Brain microvascular endothelial cell (primary cell): Measurements from ENCODE around the gene PARD3.

Experiments
- DNase-seq: peaks from one replicate; pipeline ENCODE4 v3.0.0-alpha.2; 2020
- H3K27ac ChIP-seq: fragments of 250-450 bp; sonication (Bioruptor Pico); 2 replicates; pipeline ENCODE4 v1.5.1; 2020; ENCODE audit warnings: mild to moderate bottlenecking, moderate library complexity
- H3K27me3 ChIP-seq: fragments of 250-450 bp; sonication (Bioruptor Pico); replicated peaks from 2 replicates; pipeline ENCODE4 v1.5.1; 2020; ENCODE audit warnings: mild to moderate bottlenecking
- H3K36me3 ChIP-seq: fragments of 250-450 bp; sonication (Bioruptor Pico); replicated peaks from 2 replicates; pipeline ENCODE4 v1.5.1; 2020; ENCODE audit warnings: mild to moderate bottlenecking
- H3K4me3 ChIP-seq: 2 replicates; pipeline ENCODE4 v1.5.1; 2011; ENCODE audit warnings: low read depth, mild to moderate bottlenecking, control low read depth, low read length, moderate library complexity
- in situ Hi-C: cut with HindIII; loops from 2 replicates; pipeline ENCODE4 v1.10.0; 2017; ENCODE audit warnings: low sequenced_read_pairs, low pct_ligation_motif_present
- TF ChIP-seq, protein P1 (sequence below): IDR thresholded peaks from 2 replicates; pipeline ENCODE4 v1.5.1; 2011; ENCODE audit warnings: low read depth, mild to moderate bottlenecking, moderate library complexity, low read length, control low read depth, inconsistent platforms; ENCODE audit errors: missing control alignments

PARD3 gene

DNA sequence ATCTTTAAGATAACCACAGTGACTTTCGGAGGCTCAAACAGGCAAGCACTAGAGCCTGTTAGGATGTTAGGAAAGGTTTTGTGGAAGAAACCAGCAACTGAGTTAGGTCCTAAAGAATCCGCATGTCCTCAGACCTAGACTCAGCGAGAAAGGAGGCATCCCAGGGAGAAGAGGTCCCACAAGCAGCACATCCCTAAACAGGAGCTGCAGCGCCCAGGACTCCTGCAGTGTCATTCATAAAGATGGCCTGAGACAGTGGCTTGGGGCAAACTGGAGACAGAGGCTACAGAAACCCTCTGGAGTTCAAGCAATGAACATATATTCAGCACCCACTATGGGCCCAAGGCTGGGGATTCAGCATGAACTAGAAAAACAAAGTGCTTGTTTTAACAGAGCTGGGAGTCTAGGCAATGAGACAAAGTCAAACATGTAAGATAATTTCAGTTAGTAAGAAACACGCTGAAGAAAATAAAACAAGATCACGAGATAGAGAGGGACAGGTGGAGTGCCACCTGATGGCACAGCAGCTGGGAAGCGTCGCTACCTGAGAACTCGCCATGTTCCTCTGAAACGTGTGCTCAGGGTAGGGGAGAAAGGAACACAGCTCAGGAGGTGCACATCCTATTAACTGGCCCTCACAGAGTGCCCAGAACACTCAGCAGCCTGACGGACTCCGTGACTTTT lies 48.1 kb downstream of the PARD3 start:
- TF ChIP-seq, protein P1, sequence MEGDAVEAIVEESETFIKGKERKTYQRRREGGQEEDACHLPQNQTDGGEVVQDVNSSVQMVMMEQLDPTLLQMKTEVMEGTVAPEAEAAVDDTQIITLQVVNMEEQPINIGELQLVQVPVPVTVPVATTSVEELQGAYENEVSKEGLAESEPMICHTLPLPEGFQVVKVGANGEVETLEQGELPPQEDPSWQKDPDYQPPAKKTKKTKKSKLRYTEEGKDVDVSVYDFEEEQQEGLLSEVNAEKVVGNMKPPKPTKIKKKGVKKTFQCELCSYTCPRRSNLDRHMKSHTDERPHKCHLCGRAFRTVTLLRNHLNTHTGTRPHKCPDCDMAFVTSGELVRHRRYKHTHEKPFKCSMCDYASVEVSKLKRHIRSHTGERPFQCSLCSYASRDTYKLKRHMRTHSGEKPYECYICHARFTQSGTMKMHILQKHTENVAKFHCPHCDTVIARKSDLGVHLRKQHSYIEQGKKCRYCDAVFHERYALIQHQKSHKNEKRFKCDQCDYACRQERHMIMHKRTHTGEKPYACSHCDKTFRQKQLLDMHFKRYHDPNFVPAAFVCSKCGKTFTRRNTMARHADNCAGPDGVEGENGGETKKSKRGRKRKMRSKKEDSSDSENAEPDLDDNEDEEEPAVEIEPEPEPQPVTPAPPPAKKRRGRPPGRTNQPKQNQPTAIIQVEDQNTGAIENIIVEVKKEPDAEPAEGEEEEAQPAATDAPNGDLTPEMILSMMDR, result no peak
- H3K4me3 ChIP-seq, result no peak overlapping the region
- no peaks in the 10 kb centered on the region for H3K36me3 ChIP-seq
- DNase-seq, result no peak
- no peaks in the 10 kb centered on the region for H3K27me3 ChIP-seq
- in situ Hi-C loops, result no loop called here
- H3K27ac ChIP-seq, result no peak overlapping the region

DNA sequence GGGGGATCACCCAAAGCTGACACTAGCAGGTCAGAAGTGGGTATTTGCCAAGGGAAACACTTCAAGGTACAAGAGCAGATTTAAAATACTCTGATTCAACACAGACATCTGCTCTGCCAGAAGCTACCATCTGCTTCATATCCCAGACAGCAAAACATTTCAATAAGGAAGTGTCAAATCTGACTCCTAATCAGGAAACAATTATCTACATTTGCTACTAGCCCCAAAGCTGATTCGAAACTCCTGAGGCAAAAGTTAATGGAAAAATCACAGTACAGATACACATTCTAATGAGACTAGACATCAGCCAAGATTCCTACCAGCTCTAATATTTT lies 48.9 kb downstream of the PARD3 start:
- no peak overlapping the region for H3K4me3 ChIP-seq
- in situ Hi-C loops, result no loop called here
- DNase-seq, result no peak
- no peaks in the 10 kb centered on the region for H3K27me3 ChIP-seq
- H3K27ac ChIP-seq, result no peak overlapping the region
- TF ChIP-seq, protein P1, result no peak
- no peaks in the 10 kb centered on the region for H3K36me3 ChIP-seq

DNA sequence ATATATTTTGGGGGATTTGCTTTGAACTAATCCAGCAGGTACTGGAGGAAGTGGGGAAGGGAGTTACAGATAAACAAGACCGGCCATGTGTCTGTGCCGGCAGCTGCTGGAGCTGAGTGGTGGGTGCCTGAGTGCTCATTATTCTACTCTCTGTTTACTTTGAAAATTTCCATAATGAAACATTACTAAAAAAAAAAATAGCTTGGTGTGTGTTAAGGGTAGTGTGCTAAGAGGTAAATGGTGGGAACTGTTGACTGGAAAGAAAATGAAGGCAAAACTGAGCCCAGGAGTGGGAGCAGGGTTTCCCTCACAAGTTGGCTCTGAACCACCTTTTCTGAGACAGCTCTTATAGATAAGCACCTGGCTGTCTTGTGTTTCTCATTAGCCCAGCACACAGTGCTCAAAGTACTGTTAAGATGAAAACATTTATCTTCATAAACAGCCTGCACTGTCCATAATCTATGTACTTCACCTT lies 50.6 kb downstream of the PARD3 start:
- H3K27me3 ChIP-seq, result no peaks in the 10 kb centered on the region
- no peak for DNase-seq
- no peak overlapping the region for H3K4me3 ChIP-seq
- TF ChIP-seq, protein P1, result no peak
- H3K27ac ChIP-seq, result no peak overlapping the region
- H3K36me3 ChIP-seq, result no peaks in the 10 kb centered on the region
- in situ Hi-C loops, result no loop called here

DNA sequence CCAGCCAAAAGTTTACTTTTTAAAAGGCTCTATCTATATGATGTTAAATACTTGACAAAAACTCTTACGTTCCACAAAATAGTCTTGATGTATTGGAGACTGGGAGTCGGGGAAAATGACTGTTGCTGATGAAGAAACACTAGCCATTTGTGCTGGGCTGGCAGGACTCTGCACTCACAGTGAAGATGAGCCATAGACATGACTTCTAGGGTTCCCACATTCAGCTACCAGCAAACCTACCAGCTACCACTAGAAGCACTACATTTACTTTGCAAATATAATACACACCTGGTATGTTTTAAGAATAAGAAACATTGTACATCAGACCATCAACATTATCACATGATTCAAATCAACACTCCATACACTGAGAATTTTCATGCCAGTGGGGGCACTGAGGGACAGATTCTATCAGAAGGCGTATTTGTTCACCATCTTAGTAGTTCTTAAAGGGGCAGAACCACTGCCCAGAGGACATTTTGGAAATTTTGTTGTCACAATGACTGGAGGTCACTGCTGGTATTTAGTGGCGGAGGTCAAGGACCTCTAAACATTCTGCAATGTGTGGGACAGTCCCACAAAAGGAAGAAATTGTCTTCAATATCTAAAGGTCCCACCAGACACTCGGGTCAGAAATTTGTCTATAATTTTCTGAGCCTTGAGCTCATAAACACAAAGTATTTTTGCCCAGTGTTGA lies 52.3 kb downstream of the PARD3 start:
- Histone ChIP-seq H3K36me3 (no peaks in the 10 kb centered on the region), H3K27ac (no peak overlapping the region), H3K27me3 (no peaks in the 10 kb centered on the region), H3K4me3 (no peak overlapping the region)
- TF ChIP-seq, protein P1, result peak; percentile 14
- in situ Hi-C loops, result no loop called here
- DNase-seq, result no peak

DNA sequence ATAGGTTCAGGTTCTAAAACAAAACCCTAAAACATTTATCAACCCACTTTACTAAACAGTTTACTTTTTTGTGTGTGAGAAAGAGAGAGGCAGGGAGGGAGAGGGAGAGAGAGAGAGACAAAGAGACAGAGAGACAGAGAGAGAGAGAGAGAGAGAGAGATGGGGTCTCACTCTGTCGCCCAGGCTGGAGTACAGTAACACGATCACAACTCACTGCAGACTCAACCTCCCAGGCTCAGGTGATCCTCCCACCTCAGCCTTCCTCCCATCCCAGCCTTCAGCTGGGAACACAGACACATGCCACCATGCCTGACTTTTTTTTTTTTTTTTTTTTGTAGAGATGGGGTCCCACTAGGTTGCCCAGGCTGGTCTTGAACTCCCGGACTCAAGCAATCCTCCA lies 52.9 kb downstream of the PARD3 start:
- Histone ChIP-seq H3K27ac (no peak overlapping the region), H3K36me3 (no peaks in the 10 kb centered on the region), H3K27me3 (no peaks in the 10 kb centered on the region), H3K4me3 (no peak overlapping the region)
- no peak for DNase-seq
- in situ Hi-C loops, result no loop called here
- TF ChIP-seq, protein P1, result no peak
